ENCODE data around the gene EXOC3L4.

- TF ChIP-seq CTCF (IDR thresholded peaks at IDR 0.05) (no peak), POLR2A (IDR thresholded peaks at IDR 0.05) (no peak)
Observed at GRCh38 chr14:103081951-103082350, 12.6 kb upstream of the EXOC3L4 start.

All from body of pancreas (tissue), 4 donors.